ENCODE data around the gene ZMAT5. TPM values are rescaled to one million over a fixed set of nuclear protein-coding genes. Genes with fewer than 3 reads are reported as not detected.

Gene ZMAT5, protein sequence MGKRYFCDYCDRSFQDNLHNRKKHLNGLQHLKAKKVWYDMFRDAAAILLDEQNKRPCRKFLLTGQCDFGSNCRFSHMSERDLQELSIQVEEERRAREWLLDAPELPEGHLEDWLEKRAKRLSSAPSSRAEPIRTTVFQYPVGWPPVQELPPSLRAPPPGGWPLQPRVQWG
- 10 to 100 TPM; 37.6 to 57.8 (median 47.0) TPM for polyA plus RNA-seq (ENCODE audit: low read depth in 6 of 6)

DNA sequence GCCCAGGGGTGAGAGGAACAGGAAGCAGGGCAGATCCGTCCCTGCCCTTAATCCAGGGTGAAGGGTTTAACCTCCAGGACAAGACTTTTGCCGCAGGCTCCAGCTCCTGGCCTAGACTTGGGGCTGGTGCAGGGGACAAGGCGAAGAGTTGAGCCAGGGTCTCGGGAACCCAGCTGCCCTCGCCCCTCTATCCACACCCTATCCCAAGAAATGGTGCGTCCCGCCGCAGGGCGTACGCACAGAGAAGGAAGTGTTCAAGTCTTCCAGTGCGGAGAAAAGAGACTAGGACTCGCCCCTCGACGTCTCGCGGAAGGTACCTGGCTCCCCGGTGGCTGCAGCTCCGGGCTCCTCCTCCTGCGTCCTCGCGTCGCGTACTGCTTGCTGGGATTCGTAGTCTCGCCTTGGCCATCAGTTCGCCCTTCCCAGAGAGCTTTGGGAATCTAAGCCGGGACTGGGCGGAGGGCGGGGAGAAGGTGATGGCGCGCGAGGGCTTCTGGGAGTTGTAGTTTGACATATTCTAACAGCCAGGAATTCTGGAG lies at the start of gene ZMAT5:
Gene ZMAT5 (minus strand): TSS at position 376 of the 539 bp plus-strand sequence. CDS start 18,463 bp downstream, outside the sequence.
- H3K4me1 Mint-ChIP-seq = peaks cover 32 to 39% (median 37%) of the 10 kb centered on the region in 3 donors

DNA sequence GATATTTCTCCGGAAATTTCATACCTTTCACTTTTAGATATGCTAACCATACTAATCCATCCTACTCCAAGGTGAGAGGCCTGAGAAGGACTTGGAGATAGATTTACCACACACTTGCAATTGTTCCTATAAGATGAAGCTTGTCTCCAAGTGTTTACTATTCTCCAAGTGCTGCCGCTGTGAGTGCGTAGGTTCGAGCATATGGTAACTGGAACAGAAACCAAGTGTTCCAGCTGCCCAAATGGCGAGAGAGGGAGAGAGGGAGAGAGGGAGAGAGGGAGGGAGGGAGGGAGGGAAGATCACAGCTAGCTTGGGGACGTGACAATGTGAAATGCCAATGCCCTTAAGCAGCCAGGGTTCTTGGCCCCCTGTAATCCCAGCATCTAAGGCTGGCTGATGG lies 49.7 kb upstream of the ZMAT5 start:
- Mint-ChIP-seq H3K27ac (no peak overlapping the region), H3K36me3 (peaks cover 17 to 20% of the 10 kb centered on the region in 2 donors), H3K27me3 (no peaks in the 10 kb centered on the region), H3K9me3 (no peaks in the 10 kb centered on the region), H3K4me3 (no peak overlapping the region), H3K4me1 (peaks cover 0 to 4% (median 0%) of the 10 kb centered on the region in 3 donors)
- DNase-seq (no peak), ATAC-seq (ENCODE audit: low read depth in 2 of 2) (no peak)

More for the DNA sequence above, at the start of gene ZMAT5:
- Mint-ChIP-seq H3K36me3 (no peaks in the 10 kb centered on the region), H3K27me3 (no peaks in the 10 kb centered on the region), H3K9me3 (no peaks in the 10 kb centered on the region), H3K27ac (peak within 1 kb of the TSS; percentile 83 to 99 (median 95)), H3K4me3 (peak within 1 kb of the TSS; percentile 95 to 100 (median 99))
- peak; percentile 89 for DNase-seq
- ATAC-seq (ENCODE audit: low read depth in 2 of 2) = peak; percentile 87 to 91

DNA sequence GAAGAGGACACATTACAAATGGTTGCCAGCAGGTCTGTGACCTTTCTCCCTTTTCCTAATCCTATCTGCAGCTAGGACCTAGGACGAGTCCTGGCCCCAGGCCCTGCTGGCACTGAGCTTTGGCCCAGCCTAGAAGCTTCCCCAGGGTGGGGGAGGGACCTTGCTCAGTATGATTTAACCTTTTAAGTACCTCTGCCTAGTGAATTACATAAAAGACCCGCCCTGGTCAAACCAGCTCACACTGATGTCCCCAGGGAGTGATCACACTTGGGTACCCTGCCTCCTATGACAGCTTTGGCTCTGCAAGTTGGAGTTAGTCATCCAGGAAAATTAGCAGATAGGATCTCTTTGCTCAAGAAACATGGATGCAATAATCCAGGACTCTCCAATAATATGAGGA lies 49.3 kb upstream of the ZMAT5 start:
- peak overlapping the region in 1 of 6 donors; percentile 8 for H3K27ac Mint-ChIP-seq
- ATAC-seq (ENCODE audit: low read depth in 2 of 2) (no peak), DNase-seq (no peak)
- H3K27me3 Mint-ChIP-seq = no peaks in the 10 kb centered on the region
- peaks cover 0 to 4% (median 0%) of the 10 kb centered on the region in 3 donors for H3K4me1 Mint-ChIP-seq
- no peaks in the 10 kb centered on the region for H3K9me3 Mint-ChIP-seq
- peaks cover 17 to 18% of the 10 kb centered on the region in 2 donors for H3K36me3 Mint-ChIP-seq
- H3K4me3 Mint-ChIP-seq = no peak overlapping the region

DNA sequence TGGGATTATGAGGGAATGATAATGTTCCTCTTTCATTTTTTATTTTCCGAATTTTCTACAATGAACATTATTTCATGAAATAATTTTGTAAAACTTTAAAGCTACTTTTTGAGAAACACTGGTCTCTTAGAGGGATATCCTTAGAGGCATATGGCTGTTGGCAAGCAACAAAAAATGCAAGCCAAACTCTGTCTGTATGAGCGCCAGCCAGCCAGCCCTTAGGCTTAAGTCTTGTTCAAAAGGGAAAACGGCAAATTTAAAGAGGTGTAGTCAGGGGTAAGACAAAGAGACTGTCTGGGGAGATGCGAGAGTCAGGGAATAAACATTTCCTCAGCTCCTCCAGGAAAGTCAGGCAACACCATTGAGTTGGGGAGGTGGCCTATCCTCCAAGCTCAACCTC lies 48.8 kb upstream of the ZMAT5 start:
- no peaks in the 10 kb centered on the region for H3K9me3 Mint-ChIP-seq
- peaks cover 0 to 4% (median 0%) of the 10 kb centered on the region in 3 donors for H3K4me1 Mint-ChIP-seq
- H3K4me3 Mint-ChIP-seq = no peak overlapping the region
- DNase-seq (no peak), ATAC-seq (ENCODE audit: low read depth in 2 of 2) (no peak)
- H3K27me3 Mint-ChIP-seq = no peaks in the 10 kb centered on the region
- H3K36me3 Mint-ChIP-seq = peaks cover 16 to 17% of the 10 kb centered on the region in 2 donors
- peak overlapping the region in 1 of 6 donors; percentile 65 for H3K27ac Mint-ChIP-seq

DNA sequence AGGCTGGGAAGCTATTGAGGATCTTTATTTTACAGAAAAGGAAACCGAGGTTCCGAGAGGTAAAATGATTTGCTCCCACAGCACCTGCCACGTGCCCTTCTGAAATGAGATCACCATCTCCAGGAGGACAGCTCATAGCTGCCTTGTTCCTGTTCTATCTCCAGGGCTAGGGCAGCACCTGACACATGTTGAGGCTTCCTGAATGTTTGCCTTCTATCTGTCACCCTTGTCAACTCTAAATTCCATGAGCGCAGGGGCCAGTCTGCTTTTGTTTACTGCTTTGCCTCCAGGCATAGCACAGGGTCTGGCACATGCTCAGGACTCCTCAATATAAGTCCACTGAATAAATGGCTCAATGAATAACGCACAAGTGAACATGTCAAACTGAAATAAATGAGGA lies 47.2 kb upstream of the ZMAT5 start:
- peaks cover 25 to 26% of the 10 kb centered on the region in 2 donors for H3K36me3 Mint-ChIP-seq
- DNase-seq (no peak), ATAC-seq (ENCODE audit: low read depth in 2 of 2) (no peak)
- no peaks in the 10 kb centered on the region for H3K4me1 Mint-ChIP-seq
- no peaks in the 10 kb centered on the region for H3K9me3 Mint-ChIP-seq
- H3K4me3 Mint-ChIP-seq = no peak overlapping the region
- no peaks in the 10 kb centered on the region for H3K27me3 Mint-ChIP-seq
- H3K27ac Mint-ChIP-seq = no peak overlapping the region

DNA sequence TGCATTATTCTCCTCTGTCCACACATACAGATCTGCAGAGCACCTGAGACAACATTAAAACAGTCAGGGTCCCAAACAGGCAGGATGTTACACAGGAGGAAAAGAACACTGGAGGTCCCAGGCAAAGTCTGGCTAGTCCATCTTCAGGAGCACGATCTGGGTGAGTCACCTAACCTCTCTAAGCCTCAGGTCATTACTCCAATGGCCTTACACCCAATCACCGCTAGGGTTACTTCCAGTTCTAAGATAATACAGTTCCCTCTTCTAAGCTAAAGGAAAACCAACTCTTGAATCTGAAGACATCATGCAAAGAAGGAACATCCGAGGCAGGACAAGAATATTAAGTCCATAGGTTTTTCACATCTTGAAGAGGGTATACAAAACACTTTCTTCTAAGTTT lies 46.8 kb upstream of the ZMAT5 start:
- peaks cover 25 to 26% of the 10 kb centered on the region in 2 donors for H3K36me3 Mint-ChIP-seq
- H3K27ac Mint-ChIP-seq = no peak overlapping the region

DNA sequence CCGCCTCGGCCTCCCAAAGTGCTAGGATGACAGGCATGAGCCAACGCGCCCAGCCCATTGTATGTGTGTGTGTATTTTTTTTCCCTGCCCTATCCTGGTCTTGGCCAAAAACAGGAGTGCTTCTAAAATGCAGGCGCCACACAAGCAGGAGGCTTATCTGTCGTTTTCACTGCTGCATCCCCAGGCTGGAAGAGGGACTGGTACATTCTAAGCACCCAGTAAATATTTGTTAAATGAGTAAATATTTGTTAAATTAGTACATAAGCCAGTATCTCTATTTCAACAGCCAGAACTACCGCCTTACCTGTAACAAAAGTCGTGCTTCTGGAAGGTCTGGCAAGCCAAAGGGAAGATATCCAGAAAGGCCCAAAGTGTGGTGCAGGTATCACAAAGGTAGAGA lies 46.3 kb upstream of the ZMAT5 start:
- DNase-seq = no peak
- H3K9me3 Mint-ChIP-seq = no peaks in the 10 kb centered on the region
- H3K27me3 Mint-ChIP-seq = no peaks in the 10 kb centered on the region
- H3K4me1 Mint-ChIP-seq = no peaks in the 10 kb centered on the region
- ATAC-seq (ENCODE audit: low read depth in 2 of 2) = no peak
- H3K4me3 Mint-ChIP-seq = no peak overlapping the region
- peaks cover 26% of the 10 kb centered on the region in 2 donors for H3K36me3 Mint-ChIP-seq
- H3K27ac Mint-ChIP-seq = peak overlapping the region in 1 of 6 donors; percentile 32

More for the DNA sequence above, 46.8 kb upstream of the ZMAT5 start:
- Mint-ChIP-seq H3K4me1 (no peaks in the 10 kb centered on the region), H3K4me3 (no peak overlapping the region), H3K27me3 (no peaks in the 10 kb centered on the region), H3K9me3 (no peaks in the 10 kb centered on the region)
- no peak for DNase-seq
- ATAC-seq (ENCODE audit: low read depth in 2 of 2) = no peak

DNA sequence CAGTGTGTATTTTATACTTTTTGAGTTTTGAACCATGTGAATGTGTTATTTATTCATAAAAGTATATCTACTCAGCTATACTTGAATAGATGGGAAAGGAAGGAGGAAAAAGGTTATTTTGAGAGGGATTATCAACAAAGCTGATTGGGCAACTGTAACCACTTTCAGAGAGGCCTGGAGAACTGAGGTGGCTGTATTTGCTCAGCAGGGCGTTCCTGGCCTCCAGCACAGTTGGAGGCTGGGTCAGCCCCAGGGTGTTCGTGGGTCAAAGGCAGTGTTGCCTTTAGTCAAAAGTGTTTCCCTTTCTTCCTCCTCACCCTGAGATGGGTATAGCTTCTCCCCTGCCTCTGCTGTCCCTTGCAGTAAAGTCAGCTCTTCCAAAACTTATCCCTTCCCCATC lies 44.6 kb upstream of the ZMAT5 start:
- no peaks in the 10 kb centered on the region for H3K27me3 Mint-ChIP-seq
- no peaks in the 10 kb centered on the region for H3K4me1 Mint-ChIP-seq
- peaks cover 26 to 36% of the 10 kb centered on the region in 2 donors for H3K36me3 Mint-ChIP-seq
- H3K9me3 Mint-ChIP-seq = no peaks in the 10 kb centered on the region
- no peak overlapping the region for H3K27ac Mint-ChIP-seq
- ATAC-seq (ENCODE audit: low read depth in 2 of 2) (no peak), DNase-seq (no peak)
- H3K4me3 Mint-ChIP-seq = no peak overlapping the region

DNA sequence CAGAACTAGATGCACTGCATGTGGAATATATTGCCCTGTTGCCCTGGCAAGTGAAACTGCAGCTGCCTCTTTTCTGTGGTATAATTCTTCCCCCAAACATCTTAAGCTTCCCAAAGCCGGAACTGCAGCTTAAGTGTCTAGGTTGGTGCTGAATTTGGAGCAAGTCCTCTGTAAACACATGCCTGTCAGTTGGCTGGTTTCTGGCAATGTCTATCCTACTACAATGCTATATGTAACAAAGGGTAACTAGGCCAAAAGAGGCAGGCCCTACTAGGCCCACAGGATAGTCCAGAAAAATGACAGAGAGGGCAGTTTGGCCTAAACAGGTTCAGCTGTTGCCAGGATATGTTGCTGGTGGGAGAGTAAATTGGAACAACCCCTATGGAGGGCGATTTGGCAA lies 43.4 kb upstream of the ZMAT5 start:
- no peaks in the 10 kb centered on the region for H3K27me3 Mint-ChIP-seq
- no peak overlapping the region for H3K4me3 Mint-ChIP-seq
- ATAC-seq (ENCODE audit: low read depth in 2 of 2) (no peak), DNase-seq (no peak)
- no peaks in the 10 kb centered on the region for H3K9me3 Mint-ChIP-seq
- H3K36me3 Mint-ChIP-seq = peaks cover 30 to 41% of the 10 kb centered on the region in 2 donors
- peaks cover 0 to 6% (median 0%) of the 10 kb centered on the region in 3 donors for H3K4me1 Mint-ChIP-seq
- no peak overlapping the region for H3K27ac Mint-ChIP-seq

DNA sequence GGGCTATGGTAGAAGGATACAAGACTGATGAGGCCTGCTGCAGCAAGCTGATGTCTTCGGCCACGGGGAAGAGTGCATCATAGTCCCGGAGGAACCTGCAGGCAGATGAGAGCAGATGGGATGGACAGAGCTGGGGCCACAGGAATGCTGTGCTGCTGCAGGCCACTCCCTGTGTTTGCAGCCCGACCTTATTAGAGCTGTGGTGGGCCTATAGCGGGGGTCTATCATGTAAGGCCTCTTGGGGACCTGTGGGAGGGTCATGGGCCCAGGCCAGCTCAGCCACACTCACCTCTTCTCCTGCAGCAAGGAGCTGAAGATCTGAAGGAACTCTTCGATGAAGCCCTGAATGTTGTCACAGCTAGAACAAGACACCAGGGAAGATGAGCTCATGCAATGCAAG lies 39.4 kb upstream of the ZMAT5 start:
- H3K36me3 Mint-ChIP-seq = peaks cover 35% of the 10 kb centered on the region in 2 donors

DNA sequence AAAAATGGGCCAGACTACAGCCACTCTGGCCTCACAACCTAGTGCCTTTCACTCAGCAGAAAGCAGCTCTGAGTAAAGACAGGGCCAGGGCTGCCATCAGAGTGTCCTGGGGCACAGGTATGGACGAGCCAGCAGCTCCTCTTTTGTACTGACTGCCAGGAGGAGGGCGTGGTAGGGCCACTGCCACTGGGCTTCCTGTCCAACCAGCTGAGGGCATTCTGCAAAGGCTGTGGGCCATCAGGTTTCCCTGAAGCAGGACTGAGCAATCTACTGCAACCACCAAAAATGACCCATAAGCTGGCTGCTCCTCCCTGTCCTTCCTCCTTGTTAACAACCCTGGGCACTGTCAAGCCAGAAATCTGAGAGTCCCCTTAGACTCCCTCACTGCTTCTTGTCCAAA lies 38.2 kb upstream of the ZMAT5 start:
- H3K27me3 Mint-ChIP-seq = no peaks in the 10 kb centered on the region
- peaks cover 0 to 6% (median 0%) of the 10 kb centered on the region in 3 donors for H3K4me1 Mint-ChIP-seq
- H3K36me3 Mint-ChIP-seq = peaks cover 37 to 44% of the 10 kb centered on the region in 2 donors
- ATAC-seq (ENCODE audit: low read depth in 2 of 2) (no peak), DNase-seq (no peak)
- no peaks in the 10 kb centered on the region for H3K9me3 Mint-ChIP-seq
- peak overlapping the region in 1 of 6 donors; percentile 79 for H3K27ac Mint-ChIP-seq
- no peak overlapping the region for H3K4me3 Mint-ChIP-seq

More for the DNA sequence above, 39.4 kb upstream of the ZMAT5 start:
- Mint-ChIP-seq H3K9me3 (no peaks in the 10 kb centered on the region), H3K27me3 (no peaks in the 10 kb centered on the region), H3K4me3 (no peak overlapping the region), H3K27ac (no peak overlapping the region), H3K4me1 (peaks cover 0 to 6% (median 0%) of the 10 kb centered on the region in 3 donors)
- DNase-seq (no peak), ATAC-seq (ENCODE audit: low read depth in 2 of 2) (no peak)

DNA sequence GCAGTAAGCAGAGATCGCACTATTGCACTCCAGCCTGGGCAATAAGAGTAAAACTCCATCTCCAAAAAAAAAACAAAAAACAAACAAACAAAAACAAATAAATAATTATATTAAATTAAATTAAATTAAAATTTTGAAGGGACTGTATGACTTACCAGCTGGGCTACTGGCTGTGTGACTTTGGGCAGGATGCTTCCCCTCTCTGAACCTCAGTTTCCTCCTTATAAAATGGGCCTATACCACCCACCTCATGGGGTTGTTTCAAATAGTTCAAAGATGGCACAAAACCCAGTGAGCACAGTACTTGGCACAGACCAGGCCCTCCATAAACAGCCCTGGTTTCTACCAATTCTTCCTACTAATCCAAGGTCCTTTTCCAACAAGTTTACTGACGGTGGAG lies 36.4 kb upstream of the ZMAT5 start:
- H3K4me1 Mint-ChIP-seq = peaks cover 7 to 13% (median 8%) of the 10 kb centered on the region in 3 donors
- H3K4me3 Mint-ChIP-seq = no peak overlapping the region
- no peaks in the 10 kb centered on the region for H3K9me3 Mint-ChIP-seq
- H3K36me3 Mint-ChIP-seq = peaks cover 33 to 40% of the 10 kb centered on the region in 2 donors
- ATAC-seq (ENCODE audit: low read depth in 2 of 2) (no peak), DNase-seq (no peak)
- no peaks in the 10 kb centered on the region for H3K27me3 Mint-ChIP-seq
- H3K27ac Mint-ChIP-seq = no peak overlapping the region

DNA sequence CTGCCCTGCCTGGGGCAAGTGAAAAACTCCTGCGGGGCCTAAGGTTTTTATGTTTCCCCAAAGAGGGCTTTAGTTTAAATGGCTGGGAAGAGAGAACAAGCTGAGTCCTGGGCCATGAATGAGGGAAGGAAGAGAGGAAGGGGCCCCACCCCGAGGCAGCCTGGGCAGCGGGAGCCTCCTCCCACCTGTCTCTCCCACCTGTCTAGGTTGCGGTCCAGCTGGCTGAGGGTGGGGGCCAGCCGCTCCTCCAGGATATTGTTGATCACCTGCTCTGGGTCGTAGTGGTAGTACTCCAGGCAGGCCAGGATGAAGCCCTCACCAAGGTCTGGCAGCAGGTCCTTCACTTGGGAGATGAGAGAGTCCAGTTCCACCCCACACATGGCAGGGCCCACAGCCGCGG lies 35.0 kb upstream of the ZMAT5 start:
- ATAC-seq (ENCODE audit: low read depth in 2 of 2) (no peak), DNase-seq (no peak)
- Mint-ChIP-seq H3K4me1 (peaks cover 8 to 16% (median 13%) of the 10 kb centered on the region in 3 donors), H3K27me3 (no peaks in the 10 kb centered on the region), H3K36me3 (peaks cover 27 to 40% of the 10 kb centered on the region in 2 donors), H3K27ac (no peak overlapping the region), H3K9me3 (no peaks in the 10 kb centered on the region), H3K4me3 (no peak overlapping the region)

DNA sequence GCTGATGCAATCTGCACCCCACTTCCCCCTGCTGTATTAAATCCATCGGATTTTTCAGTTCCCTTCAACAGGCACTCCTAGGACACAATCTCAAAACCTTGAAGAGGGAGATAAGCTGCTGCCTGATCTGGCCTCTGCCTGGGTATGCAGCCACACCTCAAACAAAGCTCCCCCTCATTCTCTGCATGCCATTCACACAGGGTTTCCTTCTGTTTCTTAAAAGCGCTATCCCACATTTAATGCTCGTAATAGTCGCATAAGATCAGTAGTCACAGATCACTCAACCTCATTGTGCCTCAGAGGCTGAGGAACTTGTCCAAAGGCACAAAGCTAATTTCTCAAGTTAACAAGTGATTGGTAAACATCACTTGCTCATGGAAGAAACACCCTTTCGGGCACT lies 34.3 kb upstream of the ZMAT5 start:
- Mint-ChIP-seq H3K9me3 (no peaks in the 10 kb centered on the region), H3K27me3 (no peaks in the 10 kb centered on the region), H3K27ac (no peak overlapping the region), H3K4me3 (no peak overlapping the region), H3K36me3 (peaks cover 26 to 37% of the 10 kb centered on the region in 2 donors), H3K4me1 (peaks cover 8 to 16% (median 13%) of the 10 kb centered on the region in 3 donors)
- DNase-seq (no peak), ATAC-seq (ENCODE audit: low read depth in 2 of 2) (no peak)

All from naive B cell (primary cell).